ENCODE results near the gene VSTM4. TPM values are rescaled to one million over a fixed set of nuclear protein-coding genes. Genes with fewer than 3 reads are reported as not detected.

VSTM4 gene
- total RNA-seq, 4 donors from 2014 or later: 1.8 to 4.0 (median 2.6) TPM

DNA sequence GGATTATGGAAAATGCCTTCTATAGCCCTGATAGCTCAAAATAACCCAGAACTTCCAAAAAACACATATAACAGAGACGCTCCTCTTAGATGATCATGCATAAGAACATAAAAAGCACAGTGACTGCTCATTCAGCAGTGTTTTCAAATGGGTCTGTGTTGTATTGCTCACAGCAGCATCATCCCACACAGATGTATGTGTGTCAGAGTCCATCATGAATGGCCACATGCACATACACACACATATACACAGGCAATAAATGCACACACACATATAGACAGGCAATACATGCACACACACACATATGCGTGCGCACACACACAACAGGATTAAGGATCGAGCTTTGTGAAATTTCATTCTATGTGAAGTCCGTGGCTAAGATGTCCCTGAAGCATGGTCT is 46.7 kb upstream of the VSTM4 start:
- no peak overlapping the region for H3K4me3 ChIP-seq
- in situ Hi-C loops (cut with MboI; ENCODE audit: low sequenced_read_pairs in 4 of 4): loop anchor here in 2 of 4 donors (10.0 to 25.0 kb wide), 2 partner anchors 177 to 500 kb away; no protein-coding TSS in a partner anchor

DNA sequence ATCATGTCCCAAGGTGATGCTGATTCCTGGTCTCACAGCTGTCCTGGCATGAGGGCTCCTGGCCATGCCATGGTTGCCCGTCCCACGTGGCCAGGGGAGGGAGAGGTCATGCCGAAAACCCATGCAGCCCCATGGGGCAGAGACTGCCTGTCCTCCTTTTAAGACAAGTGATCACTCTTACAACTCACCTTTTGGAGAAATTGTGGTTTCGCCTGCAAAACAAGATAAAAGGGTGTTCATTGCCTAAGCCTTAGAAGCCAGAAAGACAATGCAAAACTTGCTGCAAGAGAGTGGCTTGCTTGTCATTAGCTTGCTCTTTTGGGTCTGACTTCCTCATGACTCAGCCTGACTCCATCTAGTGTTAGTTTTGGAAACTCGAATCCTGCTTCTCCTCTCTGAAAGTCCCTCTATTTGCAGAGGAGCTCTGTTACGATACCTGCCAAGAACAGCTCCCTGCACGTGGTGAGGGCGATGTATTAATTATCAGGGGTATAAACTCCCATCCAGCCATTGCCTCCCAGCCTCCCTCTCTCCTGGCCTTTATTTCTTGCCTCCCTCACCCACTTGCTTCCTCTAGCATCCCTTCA is 46.2 kb upstream of the VSTM4 start:
- DNase-seq (no peak), ATAC-seq (peak; percentile 19 to 30)
- Histone ChIP-seq H3K9me3 (no peaks in the 10 kb centered on the region), H3K27me3 (no peaks in the 10 kb centered on the region), H3K4me1 (no peaks in the 10 kb centered on the region), H3K4me3 (no peak overlapping the region), H3K36me3 (no peaks in the 10 kb centered on the region), H3K27ac (no peak overlapping the region)
- in situ Hi-C loops (cut with MboI; ENCODE audit: low sequenced_read_pairs in 4 of 4): loop anchor here in 2 of 4 donors (10.0 to 25.0 kb wide), 2 partner anchors 177 to 499 kb away; no protein-coding TSS in a partner anchor
- TF ChIP-seq POLR2A (IDR thresholded peaks at IDR 0.05): no peak
- TF ChIP-seq, protein P1, sequence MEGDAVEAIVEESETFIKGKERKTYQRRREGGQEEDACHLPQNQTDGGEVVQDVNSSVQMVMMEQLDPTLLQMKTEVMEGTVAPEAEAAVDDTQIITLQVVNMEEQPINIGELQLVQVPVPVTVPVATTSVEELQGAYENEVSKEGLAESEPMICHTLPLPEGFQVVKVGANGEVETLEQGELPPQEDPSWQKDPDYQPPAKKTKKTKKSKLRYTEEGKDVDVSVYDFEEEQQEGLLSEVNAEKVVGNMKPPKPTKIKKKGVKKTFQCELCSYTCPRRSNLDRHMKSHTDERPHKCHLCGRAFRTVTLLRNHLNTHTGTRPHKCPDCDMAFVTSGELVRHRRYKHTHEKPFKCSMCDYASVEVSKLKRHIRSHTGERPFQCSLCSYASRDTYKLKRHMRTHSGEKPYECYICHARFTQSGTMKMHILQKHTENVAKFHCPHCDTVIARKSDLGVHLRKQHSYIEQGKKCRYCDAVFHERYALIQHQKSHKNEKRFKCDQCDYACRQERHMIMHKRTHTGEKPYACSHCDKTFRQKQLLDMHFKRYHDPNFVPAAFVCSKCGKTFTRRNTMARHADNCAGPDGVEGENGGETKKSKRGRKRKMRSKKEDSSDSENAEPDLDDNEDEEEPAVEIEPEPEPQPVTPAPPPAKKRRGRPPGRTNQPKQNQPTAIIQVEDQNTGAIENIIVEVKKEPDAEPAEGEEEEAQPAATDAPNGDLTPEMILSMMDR (IDR thresholded peaks at IDR 0.05 in 4 of 5, conservative IDR thresholded peaks at IDR 0.05 in 1 of 5): peak in 2 of 5 experiments; percentile 19 to 42
- intact Hi-C loops (cut with DNase I; ENCODE audit: low total_unique reads): loop anchor here (5.0 kb wide), 1 partner anchor 504 kb away; no protein-coding TSS in a partner anchor

More for the DNA sequence above, 46.7 kb upstream of the VSTM4 start:
- TF ChIP-seq POLR2A (IDR thresholded peaks at IDR 0.05): no peak
- TF ChIP-seq, protein P1 (IDR thresholded peaks at IDR 0.05 in 4 of 5, conservative IDR thresholded peaks at IDR 0.05 in 1 of 5): no peak
- Histone ChIP-seq H3K27me3 (no peaks in the 10 kb centered on the region), H3K36me3 (no peaks in the 10 kb centered on the region), H3K9me3 (no peaks in the 10 kb centered on the region), H3K27ac (no peak overlapping the region), H3K4me1 (no peaks in the 10 kb centered on the region)
- ATAC-seq: no peak
- intact Hi-C loops (cut with DNase I; ENCODE audit: low total_unique reads): loop anchor here (5.0 kb wide), 1 partner anchor 505 kb away; no protein-coding TSS in a partner anchor
- no peak for DNase-seq

DNA sequence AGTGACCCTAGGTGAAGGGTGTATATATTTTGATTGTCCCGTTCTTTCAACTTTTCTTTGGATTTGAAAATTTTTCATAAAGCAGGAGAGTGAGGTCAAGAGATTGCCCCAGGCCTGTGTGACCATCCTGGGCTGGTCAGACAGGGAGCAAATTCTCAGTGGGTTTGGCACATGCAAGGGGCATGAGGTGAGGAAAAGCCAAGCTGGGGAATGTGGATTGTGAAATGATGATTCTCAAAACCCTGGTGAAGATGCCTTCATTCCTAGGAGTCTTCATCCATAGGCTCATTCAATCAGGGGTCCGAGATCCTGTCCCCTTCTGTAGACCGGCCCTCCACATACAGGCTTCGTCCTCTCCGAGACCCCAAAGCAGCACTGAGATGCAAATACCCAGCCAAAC is 45.5 kb upstream of the VSTM4 start:
- no peaks in the 10 kb centered on the region for H3K4me1 ChIP-seq
- H3K27me3 ChIP-seq: no peaks in the 10 kb centered on the region
- no peaks in the 10 kb centered on the region for H3K9me3 ChIP-seq
- in situ Hi-C loops (cut with MboI; ENCODE audit: low sequenced_read_pairs in 4 of 4): loop anchor here in 2 of 4 donors (10.0 to 25.0 kb wide), 2 partner anchors 176 to 499 kb away; no protein-coding TSS in a partner anchor
- ATAC-seq (no peak), DNase-seq (no peak)
- H3K27ac ChIP-seq: no peak overlapping the region
- TF ChIP-seq, protein P1 (IDR thresholded peaks at IDR 0.05 in 4 of 5, conservative IDR thresholded peaks at IDR 0.05 in 1 of 5): no peak
- TF ChIP-seq POLR2A (IDR thresholded peaks at IDR 0.05): no peak
- H3K36me3 ChIP-seq: no peaks in the 10 kb centered on the region
- intact Hi-C loops (cut with DNase I; ENCODE audit: low total_unique reads): loop anchor here (5.0 kb wide), 1 partner anchor 504 kb away; no protein-coding TSS in a partner anchor
- no peak overlapping the region for H3K4me3 ChIP-seq

DNA sequence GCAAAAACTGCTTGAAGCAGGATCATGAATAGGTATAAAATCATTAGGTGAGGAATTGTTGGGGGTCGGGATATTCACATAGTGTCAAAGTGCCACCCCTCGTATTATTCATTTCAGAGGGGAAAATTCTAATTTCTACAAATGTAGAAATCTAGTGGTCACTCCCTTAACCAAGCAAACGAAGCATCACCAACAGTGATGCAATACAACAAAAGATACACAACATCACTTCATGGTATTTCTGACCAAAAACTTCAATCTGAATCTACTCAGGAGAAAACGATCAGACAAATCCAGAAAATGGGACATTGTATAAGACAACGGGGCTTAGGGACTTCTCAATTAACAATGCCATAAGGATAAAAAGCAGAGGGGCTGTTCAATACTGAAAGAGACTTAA is 44.8 kb upstream of the VSTM4 start:
- Histone ChIP-seq H3K36me3 (no peaks in the 10 kb centered on the region), H3K27me3 (no peaks in the 10 kb centered on the region), H3K4me1 (no peaks in the 10 kb centered on the region), H3K9me3 (no peaks in the 10 kb centered on the region), H3K27ac (no peak overlapping the region), H3K4me3 (no peak overlapping the region)
- intact Hi-C loops (cut with DNase I; ENCODE audit: low total_unique reads) (loop anchor here (5.0 kb wide), 1 partner anchor 503 kb away; no protein-coding TSS in a partner anchor), in situ Hi-C loops (cut with MboI; ENCODE audit: low sequenced_read_pairs in 4 of 4) (loop anchor here in 2 of 4 donors (10.0 to 25.0 kb wide), 2 partner anchors 175 to 498 kb away; no protein-coding TSS in a partner anchor)
- DNase-seq (no peak), ATAC-seq (no peak)
- TF ChIP-seq, protein P1 (IDR thresholded peaks at IDR 0.05 in 4 of 5, conservative IDR thresholded peaks at IDR 0.05 in 1 of 5): no peak
- no peak for TF ChIP-seq POLR2A (IDR thresholded peaks at IDR 0.05)
